ENCODE results near the gene ZC3H7B. TPM values are rescaled to one million over a fixed set of nuclear protein-coding genes. Genes with fewer than 3 reads are reported as not detected.

The ZC3H7B gene
- total RNA-seq, 4 donors from 2014 or later, result 32.9 to 39.4 (median 35.9) TPM

- ATAC-seq (ENCODE audit: low FRiP score), result no peak
- TF ChIP-seq, protein P1, sequence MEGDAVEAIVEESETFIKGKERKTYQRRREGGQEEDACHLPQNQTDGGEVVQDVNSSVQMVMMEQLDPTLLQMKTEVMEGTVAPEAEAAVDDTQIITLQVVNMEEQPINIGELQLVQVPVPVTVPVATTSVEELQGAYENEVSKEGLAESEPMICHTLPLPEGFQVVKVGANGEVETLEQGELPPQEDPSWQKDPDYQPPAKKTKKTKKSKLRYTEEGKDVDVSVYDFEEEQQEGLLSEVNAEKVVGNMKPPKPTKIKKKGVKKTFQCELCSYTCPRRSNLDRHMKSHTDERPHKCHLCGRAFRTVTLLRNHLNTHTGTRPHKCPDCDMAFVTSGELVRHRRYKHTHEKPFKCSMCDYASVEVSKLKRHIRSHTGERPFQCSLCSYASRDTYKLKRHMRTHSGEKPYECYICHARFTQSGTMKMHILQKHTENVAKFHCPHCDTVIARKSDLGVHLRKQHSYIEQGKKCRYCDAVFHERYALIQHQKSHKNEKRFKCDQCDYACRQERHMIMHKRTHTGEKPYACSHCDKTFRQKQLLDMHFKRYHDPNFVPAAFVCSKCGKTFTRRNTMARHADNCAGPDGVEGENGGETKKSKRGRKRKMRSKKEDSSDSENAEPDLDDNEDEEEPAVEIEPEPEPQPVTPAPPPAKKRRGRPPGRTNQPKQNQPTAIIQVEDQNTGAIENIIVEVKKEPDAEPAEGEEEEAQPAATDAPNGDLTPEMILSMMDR (IDR thresholded peaks at IDR 0.05), result no peak
- DNase-seq (ENCODE audit: low spot score), result no peak
These were observed 52.7 kb downstream of the ZC3H7B start for GRCh38 chr22:41353862-41354575.

- TF ChIP-seq, protein P1 (IDR thresholded peaks at IDR 0.05), result no peak
- ATAC-seq (ENCODE audit: low FRiP score), result no peak
- DNase-seq (ENCODE audit: low spot score), result no peak
These were observed 53.7 kb downstream of the ZC3H7B start for GRCh38 chr22:41354979-41355378.

DNA sequence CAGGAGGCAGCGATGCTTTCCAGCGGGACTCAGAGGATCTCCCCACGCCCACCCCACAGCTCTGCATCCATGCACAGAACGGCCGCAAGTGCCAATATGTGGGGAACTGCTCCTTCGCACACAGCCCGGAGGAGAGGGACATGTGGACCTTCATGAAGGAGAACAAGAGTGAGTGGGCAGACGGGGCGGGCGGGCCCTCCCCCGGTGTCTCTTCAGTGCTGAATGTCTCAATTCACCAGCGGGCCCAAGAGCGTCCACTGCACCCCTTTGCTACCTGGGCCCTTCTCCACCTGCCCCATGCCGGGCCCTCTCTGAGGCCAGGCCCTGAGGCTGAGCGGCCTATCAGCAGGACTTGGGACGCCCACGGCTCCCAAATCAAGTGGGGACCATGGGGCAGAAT is 54.6 kb downstream of the ZC3H7B start:
- ATAC-seq (ENCODE audit: low FRiP score) (no peak), DNase-seq (ENCODE audit: low spot score) (no peak)

DNA sequence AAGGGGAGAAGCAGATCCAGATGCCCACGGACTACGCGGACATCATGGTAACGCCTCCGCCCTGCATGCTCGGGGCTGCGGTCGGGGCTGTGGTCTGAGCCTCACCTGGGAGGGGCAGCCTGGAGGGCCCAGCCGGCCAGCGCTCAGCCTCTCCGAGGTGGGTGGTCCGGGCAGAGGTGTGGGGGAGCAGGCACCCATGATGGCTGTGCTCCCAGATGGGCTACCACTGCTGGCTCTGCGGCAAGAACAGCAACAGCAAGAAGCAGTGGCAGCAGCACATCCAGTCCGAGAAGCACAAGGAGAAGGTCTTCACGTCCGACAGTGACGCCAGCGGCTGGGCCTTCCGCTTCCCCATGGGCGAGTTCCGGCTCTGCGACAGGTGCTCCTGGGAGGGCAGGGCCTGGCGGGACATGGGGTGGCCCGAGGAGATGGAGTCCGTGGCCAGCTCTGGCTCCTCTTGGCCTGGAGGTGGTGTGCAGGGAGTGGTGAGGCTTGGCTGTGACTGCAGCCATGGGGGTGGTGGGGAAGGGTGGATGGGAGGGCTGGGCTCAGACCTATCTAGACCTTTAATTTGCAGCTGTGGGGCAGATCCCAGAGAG is 55.2 kb downstream of the ZC3H7B start:
- TF ChIP-seq, protein P1 (IDR thresholded peaks at IDR 0.05), result no peak
- no peak for DNase-seq (ENCODE audit: low spot score)
- no peak for ATAC-seq (ENCODE audit: low FRiP score)

More for the DNA sequence above, 54.6 kb downstream of the ZC3H7B start:
- TF ChIP-seq, protein P1 (IDR thresholded peaks at IDR 0.05), result no peak

- no peak for DNase-seq (ENCODE audit: low spot score)
- TF ChIP-seq, protein P1 (IDR thresholded peaks at IDR 0.05), result no peak
- ATAC-seq (ENCODE audit: low FRiP score), result no peak
These were observed 55.9 kb downstream of the ZC3H7B start for GRCh38 chr22:41357191-41357590.

- TF ChIP-seq, protein P1 (IDR thresholded peaks at IDR 0.05), result no peak
- no peak for ATAC-seq (ENCODE audit: low FRiP score)
- no peak for DNase-seq (ENCODE audit: low spot score)
These were observed 57.6 kb downstream of the ZC3H7B start for GRCh38 chr22:41358927-41359326.

- TF ChIP-seq, protein P1 (IDR thresholded peaks at IDR 0.05), result no peak
- ATAC-seq (ENCODE audit: low FRiP score), result no peak
- no peak for DNase-seq (ENCODE audit: low spot score)
These were observed 58.1 kb downstream of the ZC3H7B start for GRCh38 chr22:41359376-41359775.

All from omental fat pad (tissue), 4 donors.